Cardiac muscle cell (in vitro differentiated cells and primary cell): ENCODE results near the gene FBXO34. TPM values are rescaled to one million over a fixed set of nuclear protein-coding genes. Genes with fewer than 3 reads are reported as not detected.

Source experiments
- DNase-seq, 2 donors: peaks; one replicate each; pipeline versions ENCODE4 v3.0.0 to v3.0.0-alpha.2; 2010 to 2017; ENCODE audit warnings: low read depth in 1 of 2, low spot score in 1 of 2
- H3K27ac ChIP-seq: fragments of 200-600 bp; sonication (generic); 2 replicates; pipeline ENCODE4 v1.5.1; 2016
- H3K27me3 ChIP-seq: fragments of 200-600 bp; sonication (generic); 2 replicates; pipeline ENCODE4 v1.6.0; 2016; ENCODE audit warnings: control low read depth
- H3K36me3 ChIP-seq: fragments of 200-600 bp; sonication (generic); 2 replicates; pipeline ENCODE4 v1.5.1; 2016; ENCODE audit warnings: control low read depth
- H3K4me1 ChIP-seq: fragments of 200-600 bp; sonication (generic); 2 replicates; pipeline ENCODE4 v1.8.1; 2017; ENCODE audit warnings: low read depth, mild to moderate bottlenecking, mixed run types
- H3K4me3 ChIP-seq: fragments of 200-600 bp; sonication (generic); 2 replicates; pipeline ENCODE4 v1.5.1; 2016; ENCODE audit warnings: mild to moderate bottlenecking
- H3K9me3 ChIP-seq: fragments of 200-600 bp; sonication (generic); 2 replicates; pipeline ENCODE4 v1.5.1; 2017; ENCODE audit warnings: low read depth, mild to moderate bottlenecking, control low read depth
- polyA plus RNA-seq: library from polyadenylated mRNA; unstranded; fragments of >200 nt; fragmentation: Nextera tagmentation; extraction: Ambion mirVana; gene quantifications from 2 replicates; pipeline ENCODE4 v1.2.1, GENCODE V29; 2016
- total RNA-seq: library from RNA; depleted of rRNA; stranded (reverse); fragments of >200 nt; gene quantifications from 2 replicates; pipeline ENCODE4 v1.2.3, GENCODE V29; 2016
- TF ChIP-seq, protein P1 (sequence below): IDR thresholded peaks from 2 replicates; pipeline ENCODE4 v1.5.1; 2012; ENCODE audit warnings: low read depth, mild to moderate bottlenecking, low read length

The FBXO34 gene
- total and polyA plus RNA-seq, 2 experiments from 2014 or later = 19.2 to 21.1 TPM

DNA sequence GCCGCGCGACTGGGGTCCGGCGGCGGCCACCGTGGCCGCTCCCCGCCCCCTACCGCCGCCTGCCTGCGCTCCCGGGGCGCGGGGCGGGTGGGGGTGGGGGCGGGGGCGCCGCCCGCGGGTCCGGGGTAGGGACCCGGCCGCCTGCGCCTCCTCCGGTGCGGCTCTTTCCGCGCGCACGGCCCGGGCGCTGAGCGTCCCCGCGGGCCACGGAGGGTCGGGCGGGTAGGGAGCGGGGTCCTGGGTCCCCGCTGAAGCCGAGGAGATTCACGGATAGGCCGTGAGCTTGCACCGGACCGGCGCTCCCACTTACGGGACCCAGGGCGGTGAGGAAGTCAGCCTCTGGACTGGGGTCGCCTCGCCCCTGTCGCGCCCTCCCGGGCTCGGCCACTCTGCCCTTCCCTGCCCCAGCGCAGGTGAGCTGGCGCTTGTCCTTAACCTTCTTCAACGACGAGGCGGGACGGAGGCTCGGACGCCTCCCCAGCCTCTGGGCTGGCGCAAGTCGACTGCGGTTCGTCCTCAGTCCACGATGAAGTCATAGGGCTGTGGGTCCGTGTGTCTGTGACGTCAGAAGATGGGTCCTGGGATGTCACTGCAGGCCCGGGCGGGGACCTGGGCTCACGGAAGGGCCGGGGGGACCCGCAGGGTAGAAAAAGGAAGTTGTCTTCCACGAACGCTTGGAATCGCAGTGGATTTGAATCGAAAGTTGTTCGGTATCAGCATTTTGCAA is 514 bp downstream of the FBXO34 start:
- H3K4me1 ChIP-seq = peaks cover 32% of the 10 kb centered on the region
- H3K9me3 ChIP-seq = no peaks in the 10 kb centered on the region
- peak; percentile 53 to 75 for DNase-seq
- no peaks in the 10 kb centered on the region for H3K27me3 ChIP-seq
- peak overlapping the region; percentile 91 for H3K27ac ChIP-seq
- H3K4me3 ChIP-seq = peak overlapping the region; percentile 87
- TF ChIP-seq, protein P1, sequence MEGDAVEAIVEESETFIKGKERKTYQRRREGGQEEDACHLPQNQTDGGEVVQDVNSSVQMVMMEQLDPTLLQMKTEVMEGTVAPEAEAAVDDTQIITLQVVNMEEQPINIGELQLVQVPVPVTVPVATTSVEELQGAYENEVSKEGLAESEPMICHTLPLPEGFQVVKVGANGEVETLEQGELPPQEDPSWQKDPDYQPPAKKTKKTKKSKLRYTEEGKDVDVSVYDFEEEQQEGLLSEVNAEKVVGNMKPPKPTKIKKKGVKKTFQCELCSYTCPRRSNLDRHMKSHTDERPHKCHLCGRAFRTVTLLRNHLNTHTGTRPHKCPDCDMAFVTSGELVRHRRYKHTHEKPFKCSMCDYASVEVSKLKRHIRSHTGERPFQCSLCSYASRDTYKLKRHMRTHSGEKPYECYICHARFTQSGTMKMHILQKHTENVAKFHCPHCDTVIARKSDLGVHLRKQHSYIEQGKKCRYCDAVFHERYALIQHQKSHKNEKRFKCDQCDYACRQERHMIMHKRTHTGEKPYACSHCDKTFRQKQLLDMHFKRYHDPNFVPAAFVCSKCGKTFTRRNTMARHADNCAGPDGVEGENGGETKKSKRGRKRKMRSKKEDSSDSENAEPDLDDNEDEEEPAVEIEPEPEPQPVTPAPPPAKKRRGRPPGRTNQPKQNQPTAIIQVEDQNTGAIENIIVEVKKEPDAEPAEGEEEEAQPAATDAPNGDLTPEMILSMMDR = no peak
- no peaks in the 10 kb centered on the region for H3K36me3 ChIP-seq

DNA sequence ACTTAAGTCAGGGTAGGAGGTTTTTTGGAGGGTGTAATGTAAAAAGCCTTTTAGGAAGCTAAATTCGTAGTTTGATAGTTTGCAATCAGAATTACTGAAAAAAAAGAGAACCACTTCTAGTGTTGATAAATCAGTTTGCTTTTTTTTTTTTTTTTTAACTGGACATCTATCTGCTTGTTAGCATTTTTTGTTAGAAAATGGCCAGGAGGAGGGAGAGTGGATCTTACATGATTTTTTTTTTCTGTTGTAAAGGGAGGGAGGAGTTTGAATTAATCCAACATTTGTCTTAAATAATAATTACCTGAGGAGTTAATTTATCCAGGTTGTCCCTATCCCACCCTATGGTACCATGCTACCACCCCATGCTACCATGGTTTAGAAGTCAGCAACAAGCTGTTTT is 1.2 kb downstream of the FBXO34 start:
- H3K9me3 ChIP-seq = no peaks in the 10 kb centered on the region
- peak overlapping the region; percentile 87 for H3K4me3 ChIP-seq
- no peak for DNase-seq
- no peak overlapping the region for H3K27ac ChIP-seq
- no peaks in the 10 kb centered on the region for H3K36me3 ChIP-seq
- H3K4me1 ChIP-seq = peaks cover 39% of the 10 kb centered on the region
- H3K27me3 ChIP-seq = no peaks in the 10 kb centered on the region
- TF ChIP-seq, protein P1 = no peak

DNA sequence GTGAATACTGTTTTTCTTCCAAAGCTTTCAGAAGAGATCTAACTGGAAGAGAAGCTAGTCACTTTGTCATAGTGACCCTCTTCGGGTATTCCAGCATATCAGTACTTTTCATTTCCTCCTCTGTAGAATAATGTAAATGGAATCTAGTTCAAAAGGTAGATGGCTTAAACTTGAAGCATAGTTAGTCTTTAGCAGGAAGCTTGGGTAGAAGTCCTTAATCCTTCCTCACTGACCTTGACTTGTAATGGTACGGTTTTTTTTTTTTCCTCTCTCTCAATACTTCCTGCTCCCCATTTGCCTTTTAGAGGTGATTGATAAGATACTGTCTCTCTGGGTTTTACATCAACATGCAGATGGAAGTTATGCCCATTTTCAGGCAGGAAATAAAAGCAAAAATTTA is 1.7 kb downstream of the FBXO34 start:
- Histone ChIP-seq H3K27ac (no peak overlapping the region), H3K9me3 (no peaks in the 10 kb centered on the region), H3K27me3 (no peaks in the 10 kb centered on the region), H3K36me3 (no peaks in the 10 kb centered on the region), H3K4me1 (peaks cover 35% of the 10 kb centered on the region), H3K4me3 (peak overlapping the region; percentile 87)
- no peak for DNase-seq
- TF ChIP-seq, protein P1 = no peak

DNA sequence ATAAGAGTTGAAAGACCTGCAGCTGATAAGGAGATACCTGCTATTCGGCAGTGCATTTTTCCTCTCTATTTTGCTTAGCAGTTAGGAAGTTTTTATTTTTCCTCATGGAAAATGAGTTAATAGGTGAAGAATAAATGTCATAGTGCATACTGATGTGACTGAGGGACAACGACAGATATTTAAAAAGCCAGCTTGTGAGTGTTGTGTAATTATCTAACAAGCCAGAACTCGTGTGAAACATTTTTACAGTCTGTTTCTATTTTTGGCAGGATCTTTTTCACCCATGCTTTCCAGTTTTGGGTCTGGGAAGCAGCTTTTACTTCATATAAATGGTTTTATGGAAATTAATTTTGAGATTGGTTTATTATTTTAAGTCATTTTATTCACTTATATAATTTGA is 2.9 kb downstream of the FBXO34 start:
- H3K27ac ChIP-seq = peak overlapping the region; percentile 16
- peaks cover 33% of the 10 kb centered on the region for H3K4me1 ChIP-seq
- no peaks in the 10 kb centered on the region for H3K36me3 ChIP-seq
- no peaks in the 10 kb centered on the region for H3K27me3 ChIP-seq
- TF ChIP-seq, protein P1 = no peak
- DNase-seq = no peak
- H3K4me3 ChIP-seq = no peak overlapping the region
- no peaks in the 10 kb centered on the region for H3K9me3 ChIP-seq

DNA sequence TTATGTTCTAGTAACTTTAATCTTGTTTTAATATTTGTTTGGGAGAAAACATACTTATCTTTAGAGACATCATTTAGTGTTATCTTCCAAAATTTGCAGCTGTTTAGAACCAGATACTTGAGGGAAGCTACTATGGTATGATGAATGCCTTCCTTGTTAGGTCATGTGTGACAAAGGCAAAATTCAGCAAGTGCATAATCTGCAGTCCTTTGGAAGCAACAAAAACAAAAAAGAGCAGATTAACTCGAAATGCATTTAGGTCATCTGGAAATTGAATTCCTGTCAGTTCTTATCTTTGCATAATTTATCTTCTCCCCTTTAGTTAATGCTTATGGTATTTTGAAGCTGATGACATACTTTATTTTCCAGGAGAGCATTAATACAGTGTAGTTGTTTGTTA is 3.5 kb downstream of the FBXO34 start:
- Histone ChIP-seq H3K27ac (peak overlapping the region; percentile 61), H3K4me1 (peaks cover 33% of the 10 kb centered on the region)
- DNase-seq = peak in 1 of 2 donors; percentile 40

More for the DNA sequence above, 3.5 kb downstream of the FBXO34 start:
- Histone ChIP-seq H3K36me3 (no peaks in the 10 kb centered on the region), H3K9me3 (no peaks in the 10 kb centered on the region), H3K27me3 (no peaks in the 10 kb centered on the region), H3K4me3 (no peak overlapping the region)
- TF ChIP-seq, protein P1 = no peak
